Esophagus squamous epithelium (tissue), 4 donors: Measurements from ENCODE around the gene CADM1.

Experiments
- CTCF ChIP-seq, 6 experiments: fragments of 450-650 bp in 4 of 6; fragments of 200-600 bp in 2 of 6; sonication (generic) in 2 of 6; IDR thresholded peaks; one replicate each; pipeline ENCODE4 v1.5.1; 2016 to 2019; ENCODE audit warnings: antibody characterized with exemption in 6 of 6, mild to moderate bottlenecking in 4 of 6, moderate library complexity in 4 of 6
- POLR2A ChIP-seq, 4 donors: fragments of 450-650 bp; IDR thresholded peaks; one replicate each; pipeline ENCODE4 v1.6.1; 2017; ENCODE audit warnings: antibody characterized with exemption in 4 of 4, mild to moderate bottlenecking in 4 of 4, moderate library complexity in 3 of 4

DNA sequence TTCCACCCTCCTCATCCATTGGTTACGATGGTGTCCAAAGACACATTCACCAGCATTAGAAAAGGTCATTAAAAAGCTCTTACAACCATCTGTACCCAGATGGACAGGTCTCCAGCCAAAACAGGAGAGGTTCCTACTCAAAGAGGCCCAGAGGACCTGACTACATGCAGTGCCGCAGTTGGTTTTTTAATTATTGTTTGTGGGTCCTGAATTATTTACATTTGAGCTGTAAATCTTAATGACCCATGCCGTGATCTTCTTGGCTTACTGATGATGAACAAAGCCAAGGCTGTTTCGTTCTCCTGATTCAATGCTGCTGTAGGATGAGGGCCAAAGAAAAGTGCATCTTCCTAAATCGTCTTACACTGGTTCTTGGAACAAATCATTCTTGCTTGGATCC lies 83.7 kb downstream of the CADM1 start:
- TF ChIP-seq CTCF (IDR thresholded peaks at IDR 0.05) (no peak), POLR2A (IDR thresholded peaks at IDR 0.05) (no peak)
